Spleen (tissue), 11 donors: ENCODE data around the gene VSIG10L2. TPM values are rescaled to one million over a fixed set of nuclear protein-coding genes. Genes with fewer than 3 reads are reported as not detected.

Experiments
- DNase-seq: peaks from one replicate; pipeline ENCODE4 v3.0.0-alpha.2; 2020
- H3K27ac ChIP-seq, 8 donors: fragments of 200-600 bp; sonication (generic) in 7 of 8; 1 replicate in 4 of 8; 2 replicates in 4 of 8; pipeline versions ENCODE4 v1.5.0 to v1.8.0; 2016 to 2021; ENCODE audit warnings: inconsistent platforms in 4 of 8, mild to moderate bottlenecking in 4 of 8, moderate library complexity in 1 of 8
- H3K27me3 ChIP-seq, 7 donors: fragments of 200-600 bp; sonication (generic) in 6 of 7; replicated peaks in 1 of 7; 1 replicate in 4 of 7; 2 replicates in 3 of 7; pipeline versions ENCODE4 v1.5.0 to v1.8.0; 2016 to 2021; ENCODE audit warnings: inconsistent platforms in 3 of 7, mild to moderate bottlenecking in 1 of 7
- H3K36me3 ChIP-seq, 6 donors: fragments of 200-600 bp; sonication (generic) in 5 of 6; 1 replicate in 4 of 6; 2 replicates in 2 of 6; pipeline versions ENCODE4 v1.5.0 to v1.8.0; 2016 to 2021; ENCODE audit warnings: inconsistent platforms in 2 of 6
- H3K4me1 ChIP-seq, 6 donors: fragments of 200-600 bp; sonication (generic) in 5 of 6; 1 replicate in 3 of 6; 2 replicates in 3 of 6; pipeline versions ENCODE4 v1.5.0 to v1.8.0; 2016 to 2021; ENCODE audit warnings: inconsistent platforms in 3 of 6
- H3K4me3 ChIP-seq, 8 donors: fragments of 200-600 bp; sonication (generic) in 7 of 8; 1 replicate in 4 of 8; 2 replicates in 4 of 8; pipeline versions ENCODE4 v1.5.0 to v1.8.0; 2016 to 2021; ENCODE audit warnings: inconsistent platforms in 4 of 8, mild to moderate bottlenecking in 4 of 8, moderate library complexity in 2 of 8
- H3K9me3 ChIP-seq, 8 donors: fragments of 200-600 bp; sonication (generic) in 7 of 8; 1 replicate in 4 of 8; 2 replicates in 4 of 8; pipeline versions ENCODE4 v1.5.0 to v1.8.0; 2016 to 2021; ENCODE audit warnings: inconsistent platforms in 4 of 8
- CTCF ChIP-seq, 11 experiments: fragments of 200-600 bp in 7 of 11; fragments of 450-650 bp in 4 of 11; sonication (generic) in 4 of 11; IDR thresholded peaks in 8 of 11; conservative IDR thresholded peaks in 3 of 11; 1 replicate in 7 of 11; 2 replicates in 4 of 11; pipeline versions ENCODE4 v1.4.0 to v1.8.0; 2016 to 2021; ENCODE audit warnings: antibody characterized with exemption in 11 of 11, inconsistent platforms in 4 of 11, mild to moderate bottlenecking in 1 of 11
- POLR2A ChIP-seq, 3 donors: fragments of 450-650 bp; IDR thresholded peaks; one replicate each; pipeline ENCODE4 v1.5.1; 2017; ENCODE audit warnings: antibody characterized with exemption in 3 of 3, mild to moderate bottlenecking in 1 of 3
- POLR2AphosphoS5 ChIP-seq, 3 donors: sonication (generic); formaldehyde crosslinking; IDR thresholded peaks; one replicate each; pipeline ENCODE4 v1.5.1; 2017; ENCODE audit warnings: antibody characterized with exemption in 3 of 3
- WGBS, 5 donors: extraction: QIAGEN DNeasy Blood & Tissue Kit in 3 of 5; methylation state at CpG; one replicate each; pipeline versions ENCODE4 v1.1.5 to v1.1.7; 2013 to 2018; 5-methylcytosine and 5-hydroxymethylcytosine counted together
- intact Hi-C: fragments of 100-400 bp; cut with DNase I; formaldehyde crosslinking; loops from one replicate; pipeline ENCODE4 v1.15.0; 2023; ENCODE audit warnings: low total_unique reads
- polyA plus RNA-seq, 3 donors: library from polyadenylated mRNA; stranded (reverse); fragments of 200-250 nt; gene quantifications; one replicate each; pipeline ENCODE4 v1.2.1, GENCODE V29; 2013
- total RNA-seq, 7 donors: library from RNA; depleted of rRNA in 3 of 7; stranded (reverse); fragments of >200 nt in 3 of 7; fragmentation: NEBNext Ultra II Directional in 4 of 7; extraction: Animal tissue kit (Norgen Biotek cat#: 25700) in 4 of 7; gene quantifications; one replicate each; pipeline versions ENCODE4 v1.1.0 to v1.2.1, GENCODE V29; 2016 to 2021
- donor health status: healthy with polysubstance abuse.
- donor health status: DM: no; HTN: no; CAD: no; lungs with moderate emphysema.
- donor health status: DM: no; HTN: no; CAD: no.
- donor health status: Bipolar disorder and iron deficiency.
- donor health status: healthy.
- donor health status: DM: no; HTN: no; CAD: no.
- donor health status: DM: yes; HTN: yes; CAD: no.

Gene VSIG10L2
- total and polyA plus RNA-seq, 10 donors, result 1.2 to 7.1 (median 3.1) TPM; not detected in 1

- H3K27ac ChIP-seq, result no peak overlapping the region
- WGBS, 5 donors, result 80 to 87% (median 84%) methylated on average over 11 of the region's 11 CpGs
- intact Hi-C loops, result no loop called here
- H3K27me3 ChIP-seq, result peaks cover 0 to 31% (median 0%) of the 10 kb centered on the region in 7 donors
- no peaks in the 10 kb centered on the region for H3K4me1 ChIP-seq
- H3K9me3 ChIP-seq, result no peaks in the 10 kb centered on the region
- DNase-seq, result no peak
- H3K4me3 ChIP-seq, result no peak overlapping the region
- TF ChIP-seq CTCF (IDR thresholded peaks at IDR 0.05 in 8 of 11, conservative IDR thresholded peaks at IDR 0.05 in 3 of 11) (no peak), POLR2A (IDR thresholded peaks at IDR 0.05) (no peak), POLR2AphosphoS5 (IDR thresholded peaks at IDR 0.05) (no peak)
- H3K36me3 ChIP-seq, result no peaks in the 10 kb centered on the region
Measured at GRCh38 chr11:125930076-125930450, 15.8 kb upstream of the VSIG10L2 start.

GRCh38 chr11:125931116-125931515 lies 14.7 kb upstream of the VSIG10L2 start:
- Histone ChIP-seq H3K27ac (no peak overlapping the region), H3K4me1 (no peaks in the 10 kb centered on the region), H3K36me3 (no peaks in the 10 kb centered on the region), H3K27me3 (peaks cover 0 to 31% (median 0%) of the 10 kb centered on the region in 7 donors), H3K9me3 (no peaks in the 10 kb centered on the region), H3K4me3 (no peak overlapping the region)
- 61 to 78% (median 70%) methylated on average over 3 of the region's 3 CpGs for WGBS, 5 donors
- TF ChIP-seq POLR2A (IDR thresholded peaks at IDR 0.05) (no peak), POLR2AphosphoS5 (IDR thresholded peaks at IDR 0.05) (no peak), CTCF (IDR thresholded peaks at IDR 0.05 in 8 of 11, conservative IDR thresholded peaks at IDR 0.05 in 3 of 11) (no peak)
- no peak for DNase-seq
- intact Hi-C loops, result no loop called here

GRCh38 chr11:125931668-125932067 lies 14.2 kb upstream of the VSIG10L2 start:
- H3K4me3 ChIP-seq, result no peak overlapping the region
- TF ChIP-seq POLR2A (IDR thresholded peaks at IDR 0.05) (no peak), CTCF (IDR thresholded peaks at IDR 0.05 in 8 of 11, conservative IDR thresholded peaks at IDR 0.05 in 3 of 11) (no peak), POLR2AphosphoS5 (IDR thresholded peaks at IDR 0.05) (no peak)
- H3K9me3 ChIP-seq, result no peaks in the 10 kb centered on the region
- DNase-seq, result no peak
- no peak overlapping the region for H3K27ac ChIP-seq
- no peaks in the 10 kb centered on the region for H3K36me3 ChIP-seq
- intact Hi-C loops, result no loop called here
- WGBS, 5 donors, result 73 to 77% (median 74%) methylated on average over 6 of the region's 6 CpGs
- H3K4me1 ChIP-seq, result no peaks in the 10 kb centered on the region
- H3K27me3 ChIP-seq, result peaks cover 0 to 30% (median 0%) of the 10 kb centered on the region in 7 donors

GRCh38 chr11:125932301-125932700 lies 13.5 kb upstream of the VSIG10L2 start:
- no peaks in the 10 kb centered on the region for H3K36me3 ChIP-seq
- intact Hi-C loops, result no loop called here
- H3K27me3 ChIP-seq, result peaks cover 0 to 25% (median 0%) of the 10 kb centered on the region in 7 donors
- no peak for DNase-seq
- 68 to 92% (median 81%) methylated on average over 5 to 9 of the region's 9 CpGs for WGBS, 5 donors
- H3K4me1 ChIP-seq, result no peaks in the 10 kb centered on the region
- H3K9me3 ChIP-seq, result no peaks in the 10 kb centered on the region
- TF ChIP-seq POLR2AphosphoS5 (IDR thresholded peaks at IDR 0.05) (no peak), CTCF (IDR thresholded peaks at IDR 0.05 in 8 of 11, conservative IDR thresholded peaks at IDR 0.05 in 3 of 11) (no peak), POLR2A (IDR thresholded peaks at IDR 0.05) (no peak)
- no peak overlapping the region for H3K4me3 ChIP-seq
- H3K27ac ChIP-seq, result no peak overlapping the region
